ENCODE data around the gene CYP1B1.
A peak's percentile ranks its signal among the peaks of the same experiment; 100 is the strongest.
"Not testable (repeated sequence)": the region's sequence is repeated elsewhere in the genome, so short reads cannot be mapped to it uniquely, and the experiment has no call there.

The CYP1B1 gene

DNA sequence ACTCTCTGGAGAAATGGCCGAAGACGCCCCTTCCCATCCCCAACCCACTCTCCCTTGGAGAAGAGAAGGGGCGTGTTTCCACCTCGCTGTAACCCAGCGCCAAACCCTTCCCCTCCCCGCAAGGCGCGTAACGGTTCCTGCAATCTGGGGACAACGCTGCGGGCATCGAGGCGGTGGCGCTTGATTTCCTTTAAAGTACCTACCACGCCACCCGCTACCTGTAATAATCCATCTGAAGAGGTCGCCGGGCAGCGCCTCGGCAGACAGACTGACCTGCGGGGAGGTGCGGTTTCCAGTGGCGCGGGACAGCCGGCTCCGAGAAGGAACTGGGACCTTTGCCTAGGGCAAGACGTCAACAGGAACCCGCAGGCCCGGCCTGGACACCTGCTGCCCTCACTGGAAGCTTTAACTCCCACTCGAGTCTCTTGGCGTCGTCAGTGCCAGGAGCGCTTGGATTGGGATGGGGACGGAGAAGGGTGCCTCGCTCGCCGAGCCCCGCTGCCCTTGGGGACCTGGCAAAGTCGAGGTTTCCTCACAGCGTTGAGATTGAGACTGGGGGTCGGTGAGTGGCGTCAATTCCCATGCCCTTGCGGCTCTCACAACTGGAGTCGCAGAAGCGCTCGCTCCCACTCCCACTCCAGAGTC, at the start of gene CYP1B1:
Gene CYP1B1 (minus strand): TSS at position 645 of the 645 bp plus-strand sequence. CDS start 763 bp downstream, outside the sequence.
- DNase-seq (ENCODE audit: low spot score), result no peak

DNA sequence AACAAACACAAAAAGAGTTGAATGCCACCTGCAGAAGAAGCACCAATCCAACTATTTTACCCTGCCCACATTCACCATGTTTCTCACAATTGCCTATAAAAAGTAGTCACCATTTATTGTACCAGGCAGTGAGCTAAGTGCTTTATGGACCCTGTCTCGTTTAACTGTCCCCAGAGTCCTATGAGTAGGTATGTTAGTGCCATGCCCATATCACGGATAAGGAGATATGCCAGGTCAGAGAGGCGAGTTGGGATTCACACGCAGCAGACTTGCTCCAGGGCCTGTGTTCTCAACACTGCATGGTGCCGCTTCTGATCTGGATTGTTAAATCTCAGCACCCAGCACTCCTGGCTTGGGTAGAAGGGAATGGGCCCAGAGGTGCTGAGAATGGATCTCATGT, 49.1 kb upstream of the CYP1B1 start:
- no peak for DNase-seq (ENCODE audit: low spot score)

DNA sequence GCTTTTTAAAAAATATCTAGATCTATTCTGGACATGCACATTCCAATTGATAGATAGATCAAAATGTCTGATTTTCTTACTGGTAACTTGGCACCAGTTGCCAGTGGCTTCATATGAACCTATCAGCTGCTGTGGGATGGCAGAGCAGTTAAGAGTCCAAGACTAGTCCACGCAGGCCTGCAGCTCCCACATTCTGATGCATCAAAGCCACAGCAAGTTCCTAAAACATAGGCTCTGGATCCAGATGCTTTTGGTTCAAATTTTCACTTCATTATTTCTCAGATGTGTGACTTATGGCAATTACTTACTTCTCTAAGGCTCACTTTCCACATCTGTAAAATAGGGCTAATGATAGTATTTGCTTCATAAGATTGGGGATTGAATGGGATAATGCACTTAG, 48.0 kb upstream of the CYP1B1 start:
- DNase-seq (ENCODE audit: low spot score), result no peak

DNA sequence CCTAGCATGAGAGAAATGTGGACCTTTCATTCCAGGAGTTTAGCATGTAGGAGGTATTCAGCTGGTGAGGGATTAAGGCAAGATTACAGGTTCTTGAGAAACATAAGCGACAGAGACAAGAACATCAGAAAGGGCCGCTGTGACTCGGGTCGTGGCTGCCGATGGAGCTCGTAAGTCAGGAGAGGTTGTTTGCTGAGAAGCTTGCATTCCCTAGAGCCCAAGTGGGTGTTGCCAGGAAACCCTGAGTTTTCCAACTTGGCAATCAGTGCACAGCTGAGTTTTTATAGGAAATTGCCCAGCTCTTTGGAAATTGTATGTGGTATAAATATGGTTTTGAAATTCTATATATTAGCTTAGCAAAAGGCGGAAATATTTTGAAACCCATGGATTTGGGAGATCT, 46.4 kb upstream of the CYP1B1 start:
- DNase-seq (ENCODE audit: low spot score), result no peak

DNA sequence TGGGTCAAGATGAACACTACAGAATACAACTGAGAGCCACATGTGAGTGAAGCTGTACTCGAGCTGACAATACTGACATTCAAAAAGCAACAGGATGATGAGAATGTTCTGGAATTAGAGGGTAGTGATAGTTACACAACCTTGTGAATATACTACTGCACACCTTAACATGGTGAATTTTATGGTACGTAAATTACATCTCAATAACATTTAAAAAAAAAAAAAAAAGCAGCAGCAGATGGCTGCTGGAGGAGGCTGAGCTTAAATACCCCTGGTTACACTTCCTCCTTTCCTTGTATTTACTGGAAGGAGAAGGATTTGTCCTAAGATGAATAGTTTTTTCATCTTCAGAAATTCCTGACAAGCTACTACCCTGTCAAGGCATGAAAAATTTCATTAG, 45.5 kb upstream of the CYP1B1 start:
- DNase-seq (ENCODE audit: low spot score), result no peak

DNA sequence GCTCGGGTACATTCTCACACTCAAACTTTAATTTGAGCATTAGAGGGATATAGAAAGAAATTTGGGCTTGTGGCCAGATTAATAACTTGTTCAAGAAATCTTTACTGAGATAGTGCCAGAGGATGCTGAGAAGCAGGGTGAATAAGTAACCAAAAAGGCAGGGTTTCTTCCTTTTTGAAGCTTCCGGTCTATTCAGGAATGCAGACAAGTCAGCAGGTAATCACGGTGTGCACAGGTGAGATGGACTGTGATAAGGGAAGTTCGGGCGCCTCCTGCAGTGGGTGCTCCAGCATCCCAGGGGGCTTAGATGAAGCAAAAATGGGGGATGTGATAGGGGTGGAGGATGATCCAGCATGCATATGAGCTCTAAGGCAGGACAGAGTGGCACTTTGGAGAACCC, 44.9 kb upstream of the CYP1B1 start:
- DNase-seq (ENCODE audit: low spot score), result no peak

DNA sequence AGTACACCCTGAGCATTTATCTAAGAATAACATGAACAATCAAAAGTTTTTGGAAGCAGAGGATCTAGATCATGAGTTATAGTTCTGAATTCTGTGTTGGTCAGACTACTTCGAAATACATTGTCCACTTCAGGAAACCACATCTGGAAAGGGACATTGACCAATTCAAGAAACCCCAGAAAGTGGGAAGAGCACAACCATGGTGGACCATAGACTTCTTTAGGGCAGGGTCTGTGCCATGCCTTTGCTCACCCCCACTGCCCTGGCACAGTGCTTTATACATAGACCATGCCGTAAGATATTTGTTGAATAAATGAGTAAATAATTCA, 44.3 kb upstream of the CYP1B1 start:
- DNase-seq (ENCODE audit: low spot score), result no peak

DNA sequence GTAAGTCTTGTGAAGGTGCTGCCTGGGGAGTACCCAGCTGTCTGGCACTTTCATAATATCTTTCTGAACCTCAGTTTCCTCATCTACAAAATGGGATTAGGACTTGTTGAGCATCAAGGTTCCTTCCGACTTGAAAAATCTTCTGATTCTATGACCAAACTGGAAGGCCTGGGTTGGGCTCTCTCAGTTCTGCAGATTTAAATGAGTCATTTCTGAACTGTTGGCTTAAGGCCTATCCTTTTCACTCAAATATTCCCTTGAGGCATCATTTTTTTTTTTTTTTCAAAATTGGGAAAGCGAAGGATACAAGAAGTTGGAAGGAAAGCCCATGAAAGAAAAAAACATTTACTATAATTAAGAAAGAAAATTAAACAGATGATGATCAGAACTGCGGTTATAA, 40.8 kb upstream of the CYP1B1 start:
- DNase-seq (ENCODE audit: low spot score), result no peak

DNA sequence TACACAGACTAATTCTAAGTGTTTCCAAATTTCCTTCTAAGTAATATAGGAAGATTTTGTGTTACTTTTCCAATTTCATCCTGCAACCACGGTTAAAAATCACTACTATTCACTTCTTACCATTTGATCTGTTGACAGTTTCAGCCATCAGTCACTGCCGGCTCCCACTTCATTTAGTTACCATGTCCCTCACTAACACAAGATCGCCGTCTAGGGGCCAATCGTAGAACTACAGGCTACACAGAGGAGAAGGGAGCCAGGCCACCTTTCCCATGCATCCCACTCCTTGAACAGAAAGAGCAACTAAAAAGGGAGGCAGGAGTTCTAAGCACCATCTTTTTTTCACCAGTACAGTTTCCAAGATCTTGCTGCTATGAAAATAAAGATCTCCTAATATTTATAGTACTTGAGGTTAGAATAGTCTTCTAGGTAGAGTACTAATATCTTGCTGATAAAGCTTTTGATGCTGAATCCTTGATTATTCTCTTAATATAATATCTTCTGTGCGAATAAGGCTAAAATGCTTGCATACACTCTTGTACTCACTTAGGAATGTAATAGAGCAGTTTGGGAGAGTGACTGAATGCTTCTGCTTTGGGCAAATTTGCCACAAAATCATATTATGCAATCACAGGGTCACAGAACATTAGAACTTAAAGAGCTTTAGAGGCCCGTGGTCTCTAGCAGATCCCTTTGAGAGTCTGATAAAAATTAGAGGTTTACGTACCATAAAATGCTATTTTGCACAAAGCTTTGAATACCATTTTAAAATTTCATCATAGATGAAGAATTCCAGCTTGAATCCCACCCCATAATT, 39.5 kb upstream of the CYP1B1 start:
- DNase-seq (ENCODE audit: low spot score), result peak; percentile 72

DNA sequence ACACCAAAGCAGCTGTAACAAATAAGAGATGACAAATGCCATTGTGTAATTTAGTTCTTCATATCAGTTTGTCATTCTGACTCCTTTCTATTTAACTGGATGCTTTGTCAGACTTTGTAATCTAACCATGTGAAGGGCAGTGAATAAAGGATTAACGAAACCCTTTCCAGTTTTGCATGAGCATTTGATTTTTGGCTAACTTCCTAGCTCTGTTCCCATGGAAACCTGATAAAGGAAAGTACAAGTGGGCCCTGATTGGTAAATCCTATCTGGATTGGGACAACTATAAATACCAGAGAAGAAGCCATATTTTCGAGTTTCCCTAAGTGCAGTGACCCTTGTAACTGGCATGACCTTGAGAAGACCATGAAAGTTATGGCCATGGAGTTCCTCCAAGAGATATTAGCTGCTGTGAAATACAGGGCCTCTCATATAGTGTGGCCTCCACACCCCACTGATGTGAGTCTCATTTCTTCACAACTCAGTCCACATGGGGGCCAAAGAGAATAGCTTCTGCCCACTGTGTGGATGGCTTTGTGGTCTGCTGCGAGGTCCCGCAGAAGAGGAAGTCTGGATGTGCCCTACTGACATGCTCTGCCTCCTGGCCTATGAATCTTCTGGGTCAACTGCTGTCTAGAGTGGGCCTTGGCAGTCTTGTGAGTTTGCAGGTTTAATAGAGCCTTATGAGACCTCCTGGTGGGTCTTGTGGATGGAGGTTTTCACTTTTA, 38.2 kb upstream of the CYP1B1 start:
- no peak for DNase-seq (ENCODE audit: low spot score)

DNA sequence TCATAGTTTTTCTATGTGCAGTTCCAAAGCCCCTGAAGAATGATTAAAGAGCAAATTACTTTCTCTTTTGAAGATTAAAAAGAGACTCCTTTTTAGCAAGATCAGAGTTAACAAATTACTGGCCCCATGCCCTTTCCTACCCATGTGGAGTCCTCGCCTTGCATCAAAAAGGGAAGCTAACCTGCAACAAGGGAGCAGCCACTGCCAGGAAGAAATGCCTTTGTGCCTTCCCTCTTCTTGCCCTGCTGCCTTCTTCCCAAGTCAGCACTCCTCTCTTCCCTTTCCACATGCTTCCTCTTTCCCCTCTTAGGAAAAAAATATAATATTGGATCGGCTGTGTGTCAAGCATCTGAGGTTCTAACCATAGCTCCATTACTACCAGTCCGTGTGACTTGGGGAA, 37.1 kb upstream of the CYP1B1 start:
- DNase-seq (ENCODE audit: low spot score), result no peak

DNA sequence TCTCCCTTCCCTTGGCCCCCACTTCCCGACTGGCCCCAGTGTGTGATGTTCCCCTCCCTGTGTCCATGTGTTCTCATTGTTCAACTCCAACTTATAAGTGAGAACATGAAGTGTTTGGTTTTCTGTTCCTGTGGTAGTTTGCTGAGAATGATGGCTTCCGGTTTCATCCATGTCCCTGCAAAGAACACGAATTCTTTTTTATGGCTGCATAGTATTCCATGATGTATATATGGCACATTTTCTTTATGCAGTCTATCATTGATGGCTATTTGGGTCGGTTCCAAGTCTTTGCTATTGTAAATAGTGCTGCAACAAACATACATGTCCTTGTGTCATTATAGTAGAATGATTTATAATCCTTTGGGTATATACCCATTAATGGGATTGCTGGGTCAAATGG, 35.4 kb upstream of the CYP1B1 start:
- not testable (repeated sequence) for DNase-seq (ENCODE audit: low spot score)

DNA sequence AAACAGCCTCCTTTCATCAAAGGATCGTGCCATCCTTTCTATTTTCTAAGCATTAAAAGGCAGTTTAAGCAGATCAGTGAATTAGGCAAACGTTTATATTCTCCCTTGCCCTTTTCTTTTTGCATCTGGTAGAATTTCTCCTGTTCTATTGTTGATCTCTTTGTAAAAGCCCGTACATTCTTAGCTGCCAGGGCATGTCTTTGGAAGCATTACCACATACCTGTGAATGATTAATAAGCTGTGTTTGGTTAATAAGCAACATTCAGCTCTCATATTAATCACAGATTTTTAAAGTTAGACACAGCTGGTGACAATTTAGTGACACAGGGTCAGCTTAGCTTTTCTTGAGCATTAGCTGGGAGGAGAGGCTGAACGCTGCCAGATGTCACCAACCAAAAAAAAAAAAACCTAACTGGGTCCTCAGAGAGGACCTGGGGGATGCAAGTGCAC, 33.8 kb upstream of the CYP1B1 start:
- DNase-seq (ENCODE audit: low spot score), result no peak

DNA sequence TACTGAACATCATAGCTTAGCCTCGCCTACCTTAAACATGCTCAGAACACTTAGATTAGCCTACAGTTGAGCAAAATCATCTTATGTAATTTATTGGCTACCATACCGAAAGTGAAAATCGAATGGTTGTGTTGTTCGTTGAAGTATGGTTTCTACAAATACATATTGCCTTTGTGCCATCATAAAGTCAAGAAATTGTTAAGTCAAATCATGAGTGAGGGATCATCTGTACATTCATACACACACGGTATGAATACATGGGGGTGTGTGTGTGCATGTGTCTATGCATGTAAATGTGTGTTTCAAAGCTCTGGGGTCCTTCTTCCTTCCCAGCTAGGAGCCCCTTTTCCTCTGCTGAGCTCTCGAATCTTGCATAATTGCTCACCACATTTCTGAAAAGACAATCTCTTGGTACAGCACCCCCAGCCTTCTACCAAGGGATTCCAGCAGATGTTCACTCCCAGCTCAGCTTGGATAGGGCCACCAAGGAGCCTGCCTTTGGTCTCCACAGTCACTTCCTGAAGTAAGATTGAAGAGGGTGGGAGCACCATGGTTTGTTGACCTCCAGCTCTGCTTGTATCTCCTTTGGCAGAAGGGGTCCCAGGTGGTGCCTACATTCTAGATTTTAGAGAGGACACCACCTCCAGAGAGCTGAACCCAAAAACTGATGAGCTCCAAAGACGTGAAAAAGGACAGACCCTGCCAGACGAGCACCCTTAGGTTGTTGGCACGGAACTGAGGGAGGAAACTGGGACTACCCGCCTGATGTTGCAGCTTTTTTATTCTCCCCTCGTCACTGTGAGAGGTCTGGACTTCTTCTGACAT, 33.2 kb upstream of the CYP1B1 start:
- DNase-seq (ENCODE audit: low spot score), result no peak

DNA sequence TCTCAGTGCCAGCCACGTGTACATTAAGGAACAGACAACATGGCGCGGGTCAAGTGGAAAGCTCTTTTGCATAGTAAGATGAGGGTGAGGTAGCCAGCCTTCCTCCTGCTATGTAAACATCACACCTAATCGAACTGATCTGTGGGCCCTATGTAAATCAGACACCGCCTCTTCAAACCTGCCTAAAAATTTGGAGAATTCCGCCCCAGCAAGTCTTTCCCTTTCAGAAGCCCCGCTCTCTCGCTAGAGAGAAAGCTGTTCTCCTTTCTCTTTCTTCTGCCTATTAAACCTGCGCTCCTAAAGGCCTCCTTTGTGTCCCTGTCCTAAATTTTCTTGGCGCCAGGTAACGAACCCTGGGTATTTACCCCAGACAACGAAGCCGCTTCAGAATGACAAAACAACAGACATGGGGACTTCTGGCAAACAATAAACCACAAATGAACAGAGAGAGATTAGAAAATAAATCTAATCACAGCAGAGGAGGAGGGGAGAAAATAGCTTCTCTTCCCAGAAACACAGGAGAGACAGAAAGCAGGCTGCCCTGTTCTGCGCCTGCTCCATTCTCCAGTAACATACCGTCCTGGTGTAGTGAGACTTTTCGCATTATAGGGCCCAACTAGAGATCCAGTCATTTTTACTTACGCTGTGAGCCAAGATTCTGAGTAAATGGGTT, 31.9 kb upstream of the CYP1B1 start:
- no peak for DNase-seq (ENCODE audit: low spot score)

DNA sequence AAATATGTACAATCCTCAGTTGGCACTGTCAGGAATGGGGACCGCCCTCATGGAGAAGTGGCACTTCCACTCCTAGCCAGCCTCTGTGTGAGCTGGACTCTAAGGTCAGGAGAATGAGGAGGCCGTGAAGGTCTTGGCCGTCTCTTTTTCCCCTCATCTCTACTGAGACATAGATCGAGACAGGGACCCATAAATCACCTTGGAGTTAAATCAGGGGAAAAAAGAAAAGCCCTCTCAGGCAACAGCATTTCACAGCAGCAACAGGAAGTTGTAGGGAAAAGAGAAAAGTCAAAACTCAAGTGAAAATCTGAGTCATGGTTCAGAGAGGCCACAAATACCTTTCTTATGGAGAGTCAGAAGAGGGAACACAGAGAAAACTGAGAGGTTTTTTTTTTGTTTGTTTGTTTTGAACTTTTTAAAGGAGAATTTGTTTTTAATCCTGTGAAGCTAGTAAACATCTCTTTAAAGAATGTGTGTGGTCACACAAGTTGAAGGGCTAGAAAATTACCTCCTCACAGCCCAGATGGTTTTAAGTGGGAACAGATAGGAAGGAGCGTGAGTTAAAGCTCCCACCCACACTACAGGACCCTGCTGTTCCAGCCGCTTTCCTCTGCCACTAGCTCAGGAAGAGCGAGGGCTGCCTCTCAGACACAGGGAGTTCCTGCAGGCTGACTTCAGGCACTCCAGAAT, 30.6 kb upstream of the CYP1B1 start:
- DNase-seq (ENCODE audit: low spot score), result no peak

DNA sequence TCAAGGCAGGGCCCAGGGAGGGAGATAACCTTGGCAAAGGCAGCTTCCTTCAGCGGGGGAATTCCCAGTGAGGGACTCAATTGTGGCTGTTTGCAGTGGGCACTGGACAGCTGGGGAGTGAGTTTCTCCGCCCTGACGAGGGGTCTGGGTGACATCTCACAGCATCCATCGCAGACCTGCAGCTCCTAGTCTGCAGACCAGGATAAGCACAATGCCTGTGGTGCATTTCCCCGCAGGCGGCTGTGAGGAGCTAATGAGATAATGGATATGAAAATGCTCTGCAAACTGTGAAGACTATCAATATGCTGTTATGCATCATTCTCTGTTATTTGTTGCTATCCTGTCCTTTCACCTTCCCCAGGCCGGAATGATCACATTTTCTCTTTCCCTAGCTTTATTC, 30.0 kb upstream of the CYP1B1 start:
- DNase-seq (ENCODE audit: low spot score), result no peak

DNA sequence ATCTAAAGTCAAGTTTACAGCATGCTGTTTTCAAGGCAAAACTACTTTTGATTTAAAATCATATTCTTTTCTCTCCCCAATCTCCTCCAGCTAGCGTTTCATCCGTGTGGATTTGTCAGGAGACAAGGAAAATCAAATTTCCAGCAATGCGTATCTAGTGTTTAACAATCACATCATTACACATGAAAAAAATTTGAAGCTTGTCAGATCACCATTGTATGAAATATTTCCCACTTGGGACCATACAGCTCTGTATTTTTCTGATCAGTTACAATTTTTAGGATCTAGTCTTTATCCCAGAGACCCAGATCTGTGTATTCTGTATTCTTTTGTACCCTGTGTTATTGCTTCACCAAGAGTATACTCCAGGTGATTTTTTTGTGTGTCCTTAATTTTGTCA, 28.6 kb upstream of the CYP1B1 start:
- DNase-seq (ENCODE audit: low spot score), result no peak

DNA sequence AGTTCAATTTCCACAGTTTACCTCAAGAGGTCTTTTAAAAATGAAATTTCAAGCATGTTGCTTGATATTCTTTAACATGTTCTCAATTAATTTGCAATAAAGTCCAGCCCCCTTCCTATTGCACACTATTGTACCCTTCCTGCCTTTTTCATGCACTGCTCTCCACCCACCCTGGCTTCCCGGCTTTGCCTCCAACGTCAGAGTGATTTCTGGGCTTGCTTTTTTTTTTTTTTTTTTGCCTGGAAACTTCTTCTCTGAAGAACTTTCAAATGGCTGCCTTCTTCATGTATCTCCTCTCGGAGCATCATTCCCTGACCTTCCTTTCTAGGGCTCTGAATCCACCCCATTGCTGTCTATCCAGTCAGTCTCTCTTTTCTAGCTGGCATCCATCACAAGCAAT, 24.4 kb upstream of the CYP1B1 start:
- no peak for DNase-seq (ENCODE audit: low spot score)

DNA sequence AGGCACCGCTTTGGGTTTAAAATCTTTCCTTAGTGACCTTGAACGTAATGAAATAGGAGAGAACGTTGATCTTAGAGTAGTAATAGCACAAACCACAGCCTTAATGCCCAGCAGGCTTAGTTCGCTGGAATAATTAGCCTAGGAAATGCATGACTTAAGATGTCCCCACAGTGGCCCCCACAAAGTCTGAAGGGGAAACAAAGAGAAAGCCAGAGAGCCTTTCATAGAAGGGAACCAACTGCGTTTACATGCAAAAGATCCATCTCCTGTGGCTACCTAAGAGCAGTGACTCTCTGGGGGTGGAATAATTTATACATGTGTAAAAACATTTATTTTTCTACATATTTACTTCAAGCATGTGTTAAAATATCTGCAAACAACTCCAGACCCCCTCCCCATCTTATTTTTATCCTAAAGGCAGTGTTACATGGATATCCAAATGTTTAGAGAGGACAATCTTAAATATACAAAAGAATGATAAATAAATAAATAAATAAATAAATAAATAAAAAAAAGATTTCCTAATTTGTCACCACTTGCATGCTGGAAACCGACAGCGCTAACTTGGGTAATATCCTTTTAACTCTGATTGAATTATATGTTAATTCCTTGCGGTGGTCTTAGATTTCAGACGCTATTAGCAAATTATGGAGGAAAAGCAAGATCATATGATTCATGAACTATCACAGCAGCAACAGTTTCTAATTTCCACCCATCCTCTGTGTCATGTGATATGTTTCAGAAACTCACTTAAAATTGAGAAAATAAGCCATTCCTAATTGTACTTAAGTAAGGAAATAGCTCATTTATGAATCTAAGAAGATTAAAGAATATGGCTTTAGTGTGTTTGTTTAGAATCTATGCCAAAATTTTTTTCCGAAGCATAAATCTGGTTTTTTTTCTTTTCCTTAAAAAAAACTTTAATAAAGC, 23.4 kb upstream of the CYP1B1 start:
- DNase-seq (ENCODE audit: low spot score), result no peak

All from SW480 (cell line).